HepG2 (cell line): ENCODE measurements around the gene CASKIN2. TPM values are rescaled to one million over a fixed set of nuclear protein-coding genes. Genes with fewer than 3 reads are reported as not detected.
A peak's percentile ranks its signal among the peaks of the same experiment; 100 is the strongest.

Source experiments
- GLI4 ChIP-seq: sonication (generic); formaldehyde crosslinking; IDR thresholded peaks from 2 replicates; pipeline ENCODE4 v1.5.1; 2020; ENCODE audit warnings: missing genetic modification reagents, mild to moderate bottlenecking, moderate library complexity, borderline replicate concordance
- NR2F2 ChIP-seq: IDR thresholded peaks from 2 replicates; pipeline ENCODE4 v1.6.1; 2012; ENCODE audit warnings: low read depth, inconsistent platforms, borderline replicate concordance
- SALL1 ChIP-seq: sonication (generic); formaldehyde crosslinking; IDR thresholded peaks from 2 replicates; pipeline ENCODE4 v1.8.0; 2022; ENCODE audit warnings: mild to moderate bottlenecking, missing genetic modification reagents
- SNAPC2 ChIP-seq: sonication (generic); formaldehyde crosslinking; IDR thresholded peaks from 2 replicates; pipeline ENCODE4 v1.8.1; 2022; ENCODE audit warnings: mild to moderate bottlenecking, missing genetic modification reagents
- ZBTB46 ChIP-seq: sonication (generic); formaldehyde crosslinking; IDR thresholded peaks from 2 replicates; pipeline ENCODE4 v1.4.0; 2020; ENCODE audit warnings: mild to moderate bottlenecking, missing genetic modification reagents, borderline replicate concordance
- ZEB1 ChIP-seq: IDR thresholded peaks from 2 replicates; pipeline ENCODE4 v1.6.1; 2012; ENCODE audit warnings: mild to moderate bottlenecking, low read depth, inconsistent platforms; ENCODE audit not compliant: insufficient replicate concordance
- ZNF143 ChIP-seq: sonication (generic); formaldehyde crosslinking; IDR thresholded peaks from 2 replicates; pipeline ENCODE4 v1.4.0; 2020; ENCODE audit warnings: missing genetic modification reagents
- ZNF230 ChIP-seq: sonication (generic); formaldehyde crosslinking; IDR thresholded peaks from 2 replicates; pipeline ENCODE4 v1.4.0; 2020; ENCODE audit warnings: mild to moderate bottlenecking, missing genetic modification reagents
- ZNF256 ChIP-seq: sonication (generic); formaldehyde crosslinking; conservative IDR thresholded peaks from 2 replicates; pipeline ENCODE4 v1.4.0; 2020; ENCODE audit warnings: missing genetic modification reagents
- ZNF280D ChIP-seq: sonication (generic); formaldehyde crosslinking; IDR thresholded peaks from 2 replicates; pipeline ENCODE4 v1.5.1; 2020; ENCODE audit warnings: mild to moderate bottlenecking, missing genetic modification reagents
- ZNF572 ChIP-seq: sonication (generic); formaldehyde crosslinking; IDR thresholded peaks from 2 replicates; pipeline ENCODE4 v1.5.1; 2020; ENCODE audit warnings: mild to moderate bottlenecking, missing genetic modification reagents
- ZNF605 ChIP-seq: sonication (generic); formaldehyde crosslinking; IDR thresholded peaks from 2 replicates; pipeline ENCODE4 v1.8.0; 2022; ENCODE audit warnings: mild to moderate bottlenecking, missing genetic modification reagents
- ZNF629 ChIP-seq: sonication (generic); formaldehyde crosslinking; conservative IDR thresholded peaks from 2 replicates; pipeline ENCODE4 v1.5.0; 2020; ENCODE audit warnings: missing genetic modification reagents
- ZNF639 ChIP-seq: conservative IDR thresholded peaks from 2 replicates; pipeline ENCODE4 v1.6.1; 2018; ENCODE audit warnings: missing genetic modification reagents
- polyA plus RNA-seq, 8 experiments: library from polyadenylated mRNA; depleted of rRNA in 3 of 8; stranded (reverse) in 7 of 8; unstranded in 1 of 8; fragments of >200 nt; fragmentation: Illumina TruSeq in 4 of 8; extraction: Trizol in 4 of 8; gene quantifications; 2 replicates each; pipeline versions ENCODE4 v1.2.1 to v1.2.3, GENCODE V29; 2011 to 2016; ENCODE audit warnings: low read depth in 4 of 8, missing spikeins in 1 of 8, mixed read lengths in 1 of 8; ENCODE audit not compliant: insufficient read depth in 1 of 8
- total RNA-seq, 5 experiments: library from RNA; depleted of rRNA; stranded (reverse); fragments of >200 nt; fragmentation: Illumina TruSeq; extraction: Trizol; gene quantifications; 2 replicates each; pipeline ENCODE4 v1.2.3, GENCODE V29; 2016; ENCODE audit warnings: low read depth in 1 of 5
- TF ChIP-seq, protein P1 (sequence below): sonication (generic); formaldehyde crosslinking; IDR thresholded peaks from 2 replicates; pipeline ENCODE4 v1.5.1; 2020; ENCODE audit warnings: mild to moderate bottlenecking, missing genetic modification reagents, moderate library complexity
- TF ChIP-seq, protein P2 (sequence below): sonication (generic); formaldehyde crosslinking; IDR thresholded peaks from 2 replicates; pipeline ENCODE4 v1.9.0; 2022; ENCODE audit warnings: missing genetic modification reagents, mild to moderate bottlenecking, borderline replicate concordance

Gene CASKIN2
- total and polyA plus RNA-seq, 2 of the 13 experiments (the other 11 are each of a cell fraction or from before 2014, with no cell fraction given) = 5.2 to 7.8 TPM

GRCh38 chr17:75526555-75527270, 11.4 kb upstream of the CASKIN2 start (continued):
- TF ChIP-seq, protein P1, sequence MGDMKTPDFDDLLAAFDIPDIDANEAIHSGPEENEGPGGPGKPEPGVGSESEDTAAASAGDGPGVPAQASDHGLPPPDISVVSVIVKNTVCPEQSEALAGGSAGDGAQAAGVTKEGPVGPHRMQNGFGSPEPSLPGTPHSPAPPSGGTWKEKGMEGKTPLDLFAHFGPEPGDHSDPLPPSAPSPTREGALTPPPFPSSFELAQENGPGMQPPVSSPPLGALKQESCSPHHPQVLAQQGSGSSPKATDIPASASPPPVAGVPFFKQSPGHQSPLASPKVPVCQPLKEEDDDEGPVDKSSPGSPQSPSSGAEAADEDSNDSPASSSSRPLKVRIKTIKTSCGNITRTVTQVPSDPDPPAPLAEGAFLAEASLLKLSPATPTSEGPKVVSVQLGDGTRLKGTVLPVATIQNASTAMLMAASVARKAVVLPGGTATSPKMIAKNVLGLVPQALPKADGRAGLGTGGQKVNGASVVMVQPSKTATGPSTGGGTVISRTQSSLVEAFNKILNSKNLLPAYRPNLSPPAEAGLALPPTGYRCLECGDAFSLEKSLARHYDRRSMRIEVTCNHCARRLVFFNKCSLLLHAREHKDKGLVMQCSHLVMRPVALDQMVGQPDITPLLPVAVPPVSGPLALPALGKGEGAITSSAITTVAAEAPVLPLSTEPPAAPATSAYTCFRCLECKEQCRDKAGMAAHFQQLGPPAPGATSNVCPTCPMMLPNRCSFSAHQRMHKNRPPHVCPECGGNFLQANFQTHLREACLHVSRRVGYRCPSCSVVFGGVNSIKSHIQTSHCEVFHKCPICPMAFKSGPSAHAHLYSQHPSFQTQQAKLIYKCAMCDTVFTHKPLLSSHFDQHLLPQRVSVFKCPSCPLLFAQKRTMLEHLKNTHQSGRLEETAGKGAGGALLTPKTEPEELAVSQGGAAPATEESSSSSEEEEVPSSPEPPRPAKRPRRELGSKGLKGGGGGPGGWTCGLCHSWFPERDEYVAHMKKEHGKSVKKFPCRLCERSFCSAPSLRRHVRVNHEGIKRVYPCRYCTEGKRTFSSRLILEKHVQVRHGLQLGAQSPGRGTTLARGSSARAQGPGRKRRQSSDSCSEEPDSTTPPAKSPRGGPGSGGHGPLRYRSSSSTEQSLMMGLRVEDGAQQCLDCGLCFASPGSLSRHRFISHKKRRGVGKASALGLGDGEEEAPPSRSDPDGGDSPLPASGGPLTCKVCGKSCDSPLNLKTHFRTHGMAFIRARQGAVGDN (CRISPR knock-in tag) = no peak; the same call in 1 of the 2 replicates
- TF ChIP-seq ZNF143 (CRISPR knock-in tag) = 0 out of 2 replicates have a peak, but pooled peaks have one; percentile 7
- TF ChIP-seq ZNF605 (CRISPR knock-in tag) = 0 out of 2 replicates have a peak, but pooled peaks have one; percentile 44
- TF ChIP-seq, protein P2, sequence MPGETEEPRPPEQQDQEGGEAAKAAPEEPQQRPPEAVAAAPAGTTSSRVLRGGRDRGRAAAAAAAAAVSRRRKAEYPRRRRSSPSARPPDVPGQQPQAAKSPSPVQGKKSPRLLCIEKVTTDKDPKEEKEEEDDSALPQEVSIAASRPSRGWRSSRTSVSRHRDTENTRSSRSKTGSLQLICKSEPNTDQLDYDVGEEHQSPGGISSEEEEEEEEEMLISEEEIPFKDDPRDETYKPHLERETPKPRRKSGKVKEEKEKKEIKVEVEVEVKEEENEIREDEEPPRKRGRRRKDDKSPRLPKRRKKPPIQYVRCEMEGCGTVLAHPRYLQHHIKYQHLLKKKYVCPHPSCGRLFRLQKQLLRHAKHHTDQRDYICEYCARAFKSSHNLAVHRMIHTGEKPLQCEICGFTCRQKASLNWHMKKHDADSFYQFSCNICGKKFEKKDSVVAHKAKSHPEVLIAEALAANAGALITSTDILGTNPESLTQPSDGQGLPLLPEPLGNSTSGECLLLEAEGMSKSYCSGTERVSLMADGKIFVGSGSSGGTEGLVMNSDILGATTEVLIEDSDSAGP = peak; percentile 22; the same call in 1 of the 2 replicates
- peak; percentile 48; the same call in 1 of the 2 replicates for TF ChIP-seq ZBTB46 (CRISPR knock-in tag)
- 0 out of 2 replicates have a peak, but pooled peaks have one; percentile 6 for TF ChIP-seq ZNF572 (CRISPR knock-in tag)
- TF ChIP-seq ZNF280D (CRISPR knock-in tag) = no peak
- TF ChIP-seq NR2F2 = no peak
- TF ChIP-seq ZEB1 = peak; percentile 96
- TF ChIP-seq SALL1 (CRISPR knock-in tag) = peak; percentile 16; the same call in 1 of the 2 replicates
- TF ChIP-seq SNAPC2 (CRISPR knock-in tag) = no peak
- no peak for TF ChIP-seq ZNF629 (CRISPR knock-in tag)
- peak; percentile 78; the same call in 1 of the 2 replicates for TF ChIP-seq ZNF230
- 0 out of 2 replicates have a peak, but pooled peaks have one; percentile 11 for TF ChIP-seq GLI4 (CRISPR knock-in tag)
- 0 out of 2 replicates have a peak, but pooled peaks have one; percentile 28 for TF ChIP-seq ZNF256 (CRISPR knock-in tag)
- peak; percentile 5; the same call in 1 of the 2 replicates for TF ChIP-seq ZNF639 (CRISPR knock-in tag)
